Fibroblast of upper back skin (primary cell): Measurements from ENCODE around the gene CAMSAP1.
A peak's percentile ranks its signal among the peaks of the same experiment; 100 is the strongest.
"Not testable (repeated sequence)": the region's sequence is repeated elsewhere in the genome, so short reads cannot be mapped to it uniquely, and the experiment has no call there.

Experiments used
- DNase-seq: peaks from one replicate; pipeline ENCODE4 v3.0.0-alpha.2; 2013

The CAMSAP1 gene

DNA sequence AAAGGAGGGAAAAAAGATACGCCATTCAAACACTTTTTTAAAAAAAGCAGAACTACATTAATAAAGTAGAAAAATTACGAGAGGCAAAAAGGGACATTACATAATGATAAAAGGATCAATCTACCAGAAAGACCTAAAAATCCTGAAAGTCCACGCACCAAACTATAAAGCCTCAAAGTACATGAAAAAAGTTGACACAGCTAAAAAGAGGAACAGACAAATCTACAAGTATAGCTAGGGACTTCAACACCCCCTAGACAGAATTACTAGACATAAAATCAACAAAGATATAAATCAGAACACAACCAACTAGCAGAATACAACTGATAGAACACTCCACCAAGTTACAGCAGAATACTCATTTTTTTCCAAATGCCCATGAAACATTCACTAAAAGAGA is 11.1 kb downstream of the CAMSAP1 start:
- DNase-seq = no peak

DNA sequence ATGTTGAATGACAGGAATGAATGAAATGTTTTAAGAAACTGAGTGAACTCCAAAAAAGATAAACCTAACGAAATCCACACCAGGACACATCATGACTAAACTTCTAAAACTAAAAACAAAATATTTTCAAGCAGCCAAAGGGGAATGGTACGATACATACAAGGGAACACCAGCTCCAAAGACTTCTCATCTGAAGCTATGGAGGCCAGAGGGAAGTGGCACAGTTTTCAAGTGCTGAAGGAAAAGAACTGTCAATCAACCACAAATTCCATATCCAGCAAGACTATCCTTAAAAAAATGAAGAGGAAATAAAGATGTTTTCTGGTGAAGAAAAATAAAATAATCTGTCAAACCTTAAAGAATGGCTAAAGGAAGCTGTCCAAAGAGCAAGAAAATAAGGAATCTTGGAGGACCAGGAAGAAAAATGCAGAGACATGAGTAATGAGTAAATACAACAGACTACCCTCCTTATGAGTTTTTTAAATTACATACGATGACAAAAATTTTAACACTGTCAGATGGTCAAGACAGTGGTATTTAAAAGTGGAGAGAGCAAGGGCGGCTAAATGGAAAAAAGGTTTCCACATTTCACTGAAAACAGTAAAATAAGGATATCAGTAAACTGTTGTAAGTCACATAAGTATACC is 12.0 kb downstream of the CAMSAP1 start:
- DNase-seq = no peak

DNA sequence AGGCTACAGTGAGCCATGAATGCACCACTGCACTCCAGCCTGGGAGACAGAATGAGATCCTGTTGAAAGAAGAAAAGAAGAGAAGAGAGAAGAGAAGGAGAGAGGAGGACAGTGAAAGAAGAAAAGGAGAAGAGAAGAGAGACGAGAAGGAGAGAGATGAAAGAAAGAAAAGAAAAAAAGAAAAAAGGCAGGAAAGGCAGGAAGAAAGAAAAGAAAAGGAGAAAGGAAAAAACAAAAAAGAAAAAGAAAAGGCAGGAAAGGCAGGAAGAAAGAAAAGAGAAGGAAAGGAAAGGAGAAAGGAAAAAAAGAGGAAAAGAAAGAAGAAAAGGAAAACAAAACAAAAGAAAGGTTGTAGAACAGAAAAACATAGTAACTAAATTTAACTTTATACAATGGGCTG is 14.2 kb downstream of the CAMSAP1 start:
- no peak for DNase-seq

DNA sequence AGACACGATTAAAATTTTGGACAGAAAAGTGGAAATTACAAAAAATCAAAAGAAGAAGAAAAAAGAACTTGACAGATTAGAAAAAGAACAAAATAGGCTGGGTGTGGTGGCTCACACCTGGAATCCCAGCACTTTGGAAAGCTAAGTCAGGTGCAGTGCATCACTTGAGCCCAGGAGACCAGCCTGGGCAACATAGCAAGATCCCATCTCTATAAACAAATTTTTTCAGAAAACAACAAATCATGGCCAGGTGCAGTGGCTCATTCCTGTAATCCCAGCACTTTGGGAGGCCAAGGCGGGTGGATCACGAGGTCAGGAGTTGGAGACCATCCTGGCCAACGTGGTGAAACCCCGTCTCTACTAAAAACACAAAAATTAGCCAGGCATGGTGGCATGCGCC is 15.0 kb downstream of the CAMSAP1 start:
- DNase-seq = not testable (repeated sequence)

DNA sequence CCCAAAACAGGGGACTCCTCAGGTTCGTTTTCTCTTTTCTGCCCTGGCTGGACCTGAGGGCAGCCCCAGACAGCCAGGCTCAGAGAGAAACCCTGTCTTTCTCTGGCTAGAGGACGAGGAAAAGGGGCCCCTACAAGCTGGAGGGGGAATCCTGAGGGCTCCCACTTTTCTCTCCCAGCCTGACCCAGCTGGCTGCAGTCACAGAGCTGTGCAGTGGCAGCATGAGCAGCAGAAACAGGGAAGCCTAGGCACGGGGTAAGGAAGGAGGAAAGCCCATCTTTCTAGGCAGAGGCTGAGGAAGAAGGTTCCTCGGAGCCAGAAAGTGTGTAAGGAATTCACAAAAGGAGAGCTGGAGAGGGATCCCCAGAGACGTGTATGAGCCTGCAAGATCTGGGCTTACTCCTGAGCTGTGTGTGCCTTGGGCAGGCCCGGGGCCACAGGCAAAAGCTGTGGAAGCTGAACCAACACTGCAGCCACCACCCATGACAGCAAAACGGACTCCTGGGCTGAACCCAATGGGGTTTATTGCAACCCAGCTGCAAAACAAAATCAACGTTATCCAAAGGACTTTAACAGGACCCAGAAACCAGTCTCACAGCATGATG is 16.2 kb downstream of the CAMSAP1 start:
- no peak for DNase-seq

DNA sequence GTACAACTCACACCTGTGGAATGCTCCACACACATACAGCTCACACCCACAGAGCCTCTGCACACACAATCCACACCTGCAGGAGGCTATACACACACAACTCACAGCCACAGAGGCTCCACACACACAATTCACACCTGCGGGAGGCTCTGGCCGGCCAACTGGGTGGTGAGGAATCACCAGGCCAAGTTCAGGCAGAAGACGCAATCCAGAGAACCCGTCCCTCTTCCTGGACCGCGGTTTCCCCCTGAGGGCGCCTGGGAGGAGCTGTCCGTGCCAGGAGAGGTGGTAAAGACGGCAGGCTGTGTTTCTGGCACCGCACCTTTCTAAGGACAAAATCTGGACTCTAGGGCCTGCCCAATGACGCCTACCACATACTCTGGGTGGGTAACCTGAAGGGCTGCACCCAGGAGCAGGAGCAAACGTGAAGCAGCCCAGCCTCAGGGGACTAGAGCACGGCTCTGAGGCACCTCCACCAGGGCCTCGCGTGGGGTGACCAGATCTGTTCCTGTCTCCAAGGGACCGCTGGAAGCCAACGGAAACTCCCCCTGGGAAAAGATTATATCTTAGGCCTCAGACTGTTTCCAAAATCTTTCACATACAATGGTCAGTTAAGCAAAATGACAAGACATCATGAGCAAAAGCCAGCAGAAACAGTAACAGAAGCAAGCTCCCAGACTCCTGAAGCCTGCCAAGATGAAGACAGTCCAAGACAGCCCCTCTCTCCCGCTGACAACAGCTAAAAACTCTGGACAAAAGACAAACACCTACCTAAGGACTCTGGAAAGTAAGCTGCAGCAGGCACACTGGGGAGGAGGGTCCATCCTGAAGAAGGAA is 16.9 kb downstream of the CAMSAP1 start:
- no peak for DNase-seq

DNA sequence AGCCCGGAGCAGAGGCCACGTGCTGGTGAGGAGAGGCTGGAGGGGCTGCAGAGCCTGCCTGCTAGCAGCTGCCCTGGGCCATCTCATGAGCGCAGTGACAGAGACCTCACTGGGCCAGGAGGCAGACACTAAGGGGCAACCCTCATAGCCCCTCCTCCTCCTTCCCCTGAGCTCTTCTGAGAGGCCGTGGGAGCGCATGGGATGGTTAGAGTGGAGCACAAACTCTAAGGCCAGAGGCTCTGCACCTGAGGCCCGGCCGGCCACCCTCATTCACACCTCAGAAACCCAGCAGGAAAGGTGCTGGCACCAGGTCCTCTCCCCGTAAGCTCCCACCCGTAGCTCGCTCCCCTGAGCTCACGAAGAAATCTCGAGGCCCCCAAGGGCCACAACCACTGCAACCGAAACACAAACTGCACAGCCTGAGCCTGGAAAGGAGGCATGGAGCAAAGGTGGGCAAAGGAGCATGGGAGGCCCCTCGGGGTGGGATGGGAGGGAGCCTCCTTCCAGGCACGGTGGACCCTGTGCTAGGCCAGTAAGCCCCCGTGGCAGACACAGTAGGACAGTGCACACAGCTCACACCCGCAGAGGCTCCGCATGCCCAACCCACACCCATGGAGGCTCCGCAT is 17.7 kb downstream of the CAMSAP1 start:
- no peak for DNase-seq

DNA sequence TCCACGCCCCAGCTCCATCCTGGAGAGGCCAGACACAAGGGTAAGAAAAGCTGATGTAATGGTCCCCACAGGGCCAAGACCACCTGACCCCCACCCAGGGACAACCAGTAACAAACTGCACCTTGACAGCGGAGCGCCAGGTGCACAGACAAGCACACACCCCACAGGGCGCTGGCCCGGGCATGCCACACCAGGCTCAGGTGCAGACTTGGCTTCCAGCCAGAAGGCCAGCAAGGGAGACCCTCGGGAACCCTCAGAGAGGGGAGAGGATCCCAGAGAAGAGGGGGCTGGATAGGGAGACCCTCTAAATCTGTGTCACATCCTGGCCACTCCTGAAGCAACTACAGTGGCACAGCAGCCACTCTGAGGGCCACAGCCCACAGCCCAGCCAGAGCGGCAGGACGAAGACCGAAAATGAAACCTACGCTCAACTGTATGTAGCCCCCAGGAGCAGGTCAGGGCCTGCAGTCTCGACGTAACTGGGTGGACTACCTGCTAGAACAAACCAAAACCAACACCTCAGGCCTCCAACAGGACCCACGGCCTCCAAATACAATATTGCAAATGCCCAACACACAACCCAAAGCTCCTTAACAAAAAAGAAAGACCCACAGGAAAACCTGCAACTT is 18.5 kb downstream of the CAMSAP1 start:
- DNase-seq = no peak

DNA sequence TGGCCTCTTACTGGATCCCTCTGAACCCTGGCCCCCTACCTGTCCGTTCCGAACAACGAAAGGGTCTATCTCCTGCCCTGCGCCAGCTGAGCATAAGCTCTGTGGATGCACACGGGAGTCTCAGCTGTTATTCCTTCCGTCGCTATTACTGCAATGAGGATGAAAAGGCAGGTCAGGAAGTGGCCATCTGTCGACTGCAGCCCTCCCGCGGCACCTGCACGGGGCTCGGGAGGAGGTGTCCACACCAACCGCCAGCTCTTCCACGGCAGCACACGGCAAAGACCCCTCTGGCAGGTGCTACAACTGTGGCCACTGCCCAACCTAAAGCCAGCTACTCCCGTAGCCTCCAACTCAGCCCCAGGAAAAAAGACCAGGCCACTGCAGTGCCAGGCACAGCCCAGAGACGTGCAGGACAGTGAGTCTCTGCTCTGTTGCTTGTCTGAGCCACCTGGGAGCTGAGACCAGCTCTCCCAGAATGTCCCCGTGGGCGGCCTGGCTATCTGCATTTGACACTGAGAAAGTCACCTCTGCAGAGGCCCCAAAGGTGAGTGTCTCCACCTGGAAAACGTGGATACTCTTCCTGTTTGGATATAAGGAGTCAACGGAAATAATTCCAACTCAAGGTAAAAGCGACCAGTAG is 19.1 kb downstream of the CAMSAP1 start:
- no peak for DNase-seq

DNA sequence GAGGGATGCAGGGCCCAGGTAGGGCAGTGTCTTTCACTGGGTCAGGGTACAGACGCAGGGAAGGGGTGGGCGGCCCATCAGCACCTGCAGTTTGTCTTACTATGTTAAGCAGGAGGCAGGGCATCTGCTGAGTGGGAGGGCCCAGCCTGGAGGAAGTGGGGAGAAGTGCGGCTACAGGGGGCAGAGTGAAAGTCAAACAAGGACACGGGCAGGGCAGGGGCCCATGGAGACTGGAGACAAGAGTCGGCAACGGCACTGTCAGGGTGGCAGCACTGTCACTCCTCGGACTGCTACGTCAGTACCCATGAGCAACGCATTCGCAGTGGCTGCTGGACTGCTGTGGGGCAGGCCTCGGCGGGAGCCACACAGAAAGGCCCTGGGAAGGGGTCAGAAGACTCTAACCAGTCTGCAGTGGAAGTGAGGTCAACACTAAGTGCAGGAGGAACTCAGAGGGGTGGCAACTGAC is 19.7 kb downstream of the CAMSAP1 start:
- DNase-seq = no peak

DNA sequence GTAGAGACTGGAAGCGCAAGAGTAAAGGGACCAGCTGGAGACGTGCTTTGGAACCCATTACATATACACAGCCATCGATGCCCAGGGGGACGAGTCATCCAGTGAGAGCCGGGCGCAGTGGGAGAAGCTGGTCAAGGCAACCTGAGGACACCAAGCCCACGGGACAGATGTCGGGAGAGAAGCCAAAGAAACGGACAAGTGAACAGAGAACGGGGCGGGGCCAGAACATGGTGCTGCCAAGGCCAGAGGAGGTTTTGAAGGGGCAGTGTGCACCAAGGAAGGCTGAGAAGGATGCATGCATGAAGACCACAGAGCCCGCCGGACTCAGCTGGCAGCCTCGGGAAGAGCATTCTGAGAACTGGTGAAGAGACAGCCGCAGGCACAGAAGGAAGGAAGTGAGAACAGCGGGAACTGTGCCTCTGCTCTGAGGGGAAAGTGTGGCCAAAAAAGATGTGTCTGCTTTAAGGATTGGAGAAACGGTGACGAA is 20.3 kb downstream of the CAMSAP1 start:
- no peak for DNase-seq

DNA sequence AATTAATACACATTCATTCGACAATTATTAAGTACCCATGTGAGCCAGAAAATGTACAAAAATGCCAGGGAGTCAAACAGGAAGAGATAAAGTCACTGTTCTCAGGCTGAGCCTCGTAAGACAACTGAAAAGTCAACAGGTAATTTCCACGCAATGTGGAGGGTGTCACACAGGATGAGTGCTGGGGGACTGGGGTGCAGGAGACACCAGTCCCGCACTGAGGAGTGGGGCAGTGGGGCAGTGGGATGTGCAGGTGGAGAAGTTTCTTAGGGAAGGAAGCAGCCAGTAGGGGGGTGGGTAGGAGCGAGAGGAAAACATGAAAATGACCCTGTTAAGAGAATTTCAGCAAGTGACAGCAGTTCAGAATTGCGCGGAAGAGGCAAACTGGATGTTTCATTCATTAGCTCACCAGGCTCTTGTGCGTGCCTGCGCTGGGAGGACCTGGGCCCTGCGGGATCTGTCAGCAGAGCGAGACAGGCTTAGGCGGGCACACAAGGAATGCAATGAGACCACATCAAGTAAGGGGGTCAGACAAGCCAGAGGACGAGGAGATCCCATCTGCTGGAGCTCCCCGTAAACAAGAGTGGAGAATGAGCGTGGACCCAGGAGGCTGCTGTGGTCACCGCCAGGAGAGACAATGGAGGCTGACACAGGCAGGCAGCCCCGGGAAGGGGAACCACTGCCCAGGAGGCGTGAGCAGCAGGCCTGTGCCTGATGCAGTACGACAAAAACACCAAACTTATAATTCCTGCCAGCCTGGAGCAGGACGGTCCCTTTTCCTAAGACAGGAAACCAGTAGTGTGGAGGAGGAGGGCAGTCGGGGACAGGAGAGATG is 21.0 kb downstream of the CAMSAP1 start:
- DNase-seq = peak; percentile 51

DNA sequence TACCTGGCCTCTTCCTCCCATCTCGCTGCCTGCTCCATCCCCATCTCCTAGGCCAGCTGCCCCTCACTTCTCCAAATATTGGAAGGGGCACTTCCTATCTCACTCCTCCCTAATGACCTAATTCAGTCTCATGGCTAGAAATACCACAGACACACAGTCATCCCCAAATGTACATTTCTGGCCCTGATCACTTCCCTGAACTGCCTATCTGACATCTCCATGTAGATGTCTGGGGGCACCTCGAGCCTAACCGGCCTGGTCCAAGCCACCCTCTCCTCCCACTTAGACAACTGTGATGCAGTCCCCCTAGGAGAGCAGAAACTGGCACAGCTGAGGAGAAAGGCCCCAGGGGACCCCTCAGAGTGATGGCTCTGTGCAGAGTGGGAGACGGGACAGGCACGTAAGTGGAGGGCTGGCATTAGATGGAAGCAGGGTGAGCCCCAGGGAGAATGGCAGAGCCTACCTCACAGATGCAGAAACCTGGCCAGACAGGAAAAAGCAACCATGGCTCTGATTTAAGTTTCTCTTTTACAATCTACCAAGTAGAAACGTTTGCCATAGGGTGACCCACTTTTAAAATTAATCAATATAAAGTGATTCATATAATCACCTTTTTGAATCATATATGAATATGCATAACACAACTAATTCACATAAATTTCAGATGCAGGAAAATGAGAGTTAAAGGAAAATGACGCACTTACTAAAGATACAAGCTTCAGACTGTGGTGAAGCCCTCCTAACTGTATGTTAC is 22.1 kb downstream of the CAMSAP1 start:
- DNase-seq = peak; percentile 41

DNA sequence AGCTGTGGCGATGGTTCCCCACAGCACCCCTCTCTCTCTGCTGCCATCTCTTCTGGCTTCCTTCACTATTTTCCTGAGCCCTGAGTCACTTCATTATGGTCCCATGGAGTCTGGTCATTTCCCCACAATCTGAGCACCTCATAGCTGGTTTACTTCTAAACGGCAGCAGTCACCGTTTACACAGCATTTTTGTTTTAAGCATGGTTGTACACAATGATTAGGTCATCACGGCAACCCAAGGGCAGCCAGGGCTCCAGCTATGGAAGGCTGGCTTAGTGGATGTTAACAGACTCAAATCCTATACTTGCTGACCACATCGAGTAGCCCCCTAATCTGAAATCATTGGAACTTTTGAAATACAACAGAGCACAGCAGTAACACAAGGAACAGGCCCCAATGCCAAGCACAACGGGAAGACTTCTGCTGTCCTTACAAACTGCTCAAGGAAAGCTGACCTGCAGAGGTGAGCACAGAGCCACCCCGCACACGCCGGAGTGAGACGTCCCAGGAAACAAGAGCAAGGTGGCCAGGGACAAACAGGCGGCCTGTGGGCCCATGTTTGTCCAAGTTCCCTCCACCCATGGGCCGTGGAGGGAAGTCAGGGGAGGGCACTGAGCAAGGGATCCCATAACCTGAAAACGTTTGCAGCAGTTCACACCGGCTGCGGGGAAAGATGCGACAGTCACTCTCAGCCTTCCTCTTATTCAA is 22.9 kb downstream of the CAMSAP1 start:
- no peak for DNase-seq

DNA sequence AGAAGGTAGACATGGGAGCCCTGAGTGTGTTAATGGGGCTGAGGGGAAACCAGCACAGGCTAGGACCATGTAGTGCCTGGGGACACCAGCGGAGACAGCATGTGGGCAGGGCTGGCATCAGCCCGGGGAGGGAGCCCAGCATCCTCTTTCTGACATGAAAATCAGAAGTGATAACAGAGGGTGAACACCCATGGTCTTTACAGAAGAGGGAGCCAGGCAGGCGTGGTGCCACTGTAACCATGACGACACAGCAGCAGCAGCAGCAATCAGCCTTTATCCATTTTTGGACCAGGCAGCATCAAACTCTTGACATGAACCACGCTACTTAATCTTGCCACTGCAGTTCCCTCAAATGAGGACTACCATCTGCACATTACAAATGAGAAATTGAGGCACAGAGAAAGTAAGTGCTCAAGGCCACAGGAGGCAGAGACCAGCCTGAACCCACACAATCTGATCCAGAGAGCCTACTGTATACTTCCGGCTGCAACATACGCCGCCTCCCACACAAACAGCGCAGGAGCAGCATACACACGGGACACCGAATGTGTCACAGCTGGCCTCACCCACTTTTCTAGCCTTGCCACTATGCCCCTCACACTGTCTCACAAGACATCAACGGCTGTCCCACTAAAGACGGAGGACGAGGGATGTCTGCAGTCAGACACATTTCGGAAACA is 23.8 kb downstream of the CAMSAP1 start:
- DNase-seq = no peak

DNA sequence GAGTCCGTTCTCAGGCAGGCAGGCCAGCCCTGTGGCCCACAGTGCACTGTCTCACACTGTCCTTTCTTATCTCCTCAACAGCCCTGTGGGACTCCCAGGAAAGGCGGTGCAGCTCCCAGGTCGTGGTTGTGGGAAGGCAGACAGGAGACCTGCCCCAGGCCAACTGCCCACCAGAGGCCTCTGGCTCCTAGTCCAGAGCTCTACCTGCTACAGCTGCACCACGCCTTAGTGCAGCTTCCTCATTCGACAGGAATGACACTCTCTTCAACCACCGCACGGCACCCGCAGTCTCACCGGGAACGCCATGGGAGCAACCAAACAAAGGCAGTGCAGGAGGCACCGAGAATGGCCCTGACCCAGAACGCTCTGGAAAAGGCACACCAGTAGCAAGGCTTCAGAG is 25.3 kb downstream of the CAMSAP1 start:
- DNase-seq = no peak

DNA sequence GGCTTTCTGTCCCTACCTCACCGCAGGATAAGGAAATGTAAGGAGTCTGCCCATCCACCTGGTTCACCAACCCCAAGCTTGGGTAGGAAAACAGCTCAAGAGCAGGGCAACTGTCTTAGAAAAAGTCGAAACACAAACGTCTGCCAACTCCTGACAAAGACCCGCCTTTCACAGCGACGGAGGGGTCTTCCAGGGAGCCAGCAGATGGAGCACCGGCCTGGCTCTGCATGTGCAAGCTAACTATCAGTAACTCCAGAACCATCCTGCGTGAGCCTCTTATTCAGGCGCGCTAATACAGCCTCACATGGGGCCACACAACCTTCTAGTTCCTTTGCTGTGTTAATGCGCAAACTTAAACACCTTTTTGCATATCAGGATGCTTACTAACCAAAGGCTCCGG is 26.9 kb downstream of the CAMSAP1 start:
- DNase-seq = no peak

DNA sequence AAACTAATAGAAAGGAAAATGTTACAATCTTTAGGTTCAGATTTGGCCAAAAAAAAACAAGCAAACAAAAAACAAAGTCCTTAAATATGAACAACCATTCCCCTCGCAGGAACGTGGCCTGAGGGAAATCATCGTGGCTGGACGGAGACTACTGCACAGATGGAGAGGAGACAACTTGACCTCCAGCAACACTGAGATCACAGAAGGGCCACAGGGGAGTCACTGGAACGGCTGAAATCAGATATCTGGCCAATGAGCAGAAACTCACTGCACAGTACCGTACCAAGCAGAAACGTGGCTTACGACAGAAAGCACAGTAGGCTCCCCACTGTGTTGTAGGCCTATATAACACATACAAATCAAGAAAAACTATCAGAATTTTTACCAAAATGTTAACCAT is 27.7 kb downstream of the CAMSAP1 start:
- DNase-seq = no peak

DNA sequence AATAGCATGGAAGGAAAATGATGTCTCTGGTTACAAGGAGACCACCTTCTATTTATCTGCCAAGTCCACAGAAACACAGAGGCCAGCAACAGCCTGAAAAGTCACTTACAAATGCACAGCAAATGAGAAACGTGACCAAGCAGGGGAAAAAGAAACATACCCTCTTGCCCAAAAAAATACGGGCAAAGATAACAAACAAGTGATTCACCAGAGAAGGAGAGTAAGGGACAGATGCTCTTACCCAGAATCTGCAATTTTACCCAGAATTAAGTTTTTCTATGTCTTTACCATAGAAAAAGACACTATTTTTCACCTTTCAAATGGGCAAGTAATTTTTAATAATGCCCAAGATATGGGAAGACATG is 28.1 kb downstream of the CAMSAP1 start:
- DNase-seq = no peak
